SKM-1 (cell line): ENCODE results near the gene MIX23.
"Not testable (repeated sequence)": the region's sequence is repeated elsewhere in the genome, so short reads cannot be mapped to it uniquely, and the experiment has no call there.

Experiments used
- DNase-seq: peaks from one replicate; lab custom pipeline; 2025; ENCODE audit not compliant: unreplicated experiment; lab: John Stamatoyannopoulos, UW

Gene MIX23

GRCh38 chr3:122392868-122393844, 10.1 kb upstream of the MIX23 start:
- DNase-seq: no peak

GRCh38 chr3:122391681-122392446, 8.8 kb upstream of the MIX23 start:
- DNase-seq: no peak

GRCh38 chr3:122390665-122391064, 7.6 kb upstream of the MIX23 start:
- no peak for DNase-seq

- DNase-seq: no peak
These were observed 6.9 kb upstream of the MIX23 start for GRCh38 chr3:122389892-122390291.

- no peak for DNase-seq
These were observed 6.2 kb upstream of the MIX23 start for GRCh38 chr3:122389197-122389596.

- no peak for DNase-seq
These were observed 4.7 kb upstream of the MIX23 start for GRCh38 chr3:122387709-122388108.

- DNase-seq: peak; percentile 80
These were observed 1.0 kb upstream of the MIX23 start, which contains the start of gene FAM162A for GRCh38 chr3:122383771-122384697. Gene FAM162A (plus strand): TSS chr3:122384182. CDS start chr3:122384266, 84 bp downstream.

- DNase-seq: no peak
These were observed 5.1 kb downstream of the MIX23 start for GRCh38 chr3:122377975-122378374.

- DNase-seq: no peak
These were observed 9.0 kb downstream of the MIX23 start for GRCh38 chr3:122374034-122374433.

- no peak for DNase-seq
These were observed 16.7 kb downstream of the MIX23 start for GRCh38 chr3:122366379-122366749.

- DNase-seq: not testable (repeated sequence)
These were observed 17.3 kb downstream of the MIX23 start for GRCh38 chr3:122365582-122366378.

- DNase-seq: no peak
These were observed 18.0 kb downstream of the MIX23 start for GRCh38 chr3:122365073-122365472.

GRCh38 chr3:122364490-122364889, 18.5 kb downstream of the MIX23 start:
- no peak for DNase-seq

GRCh38 chr3:122362026-122362425, 21.0 kb downstream of the MIX23 start:
- no peak for DNase-seq

- DNase-seq: no peak
These were observed 24.4 kb downstream of the MIX23 start for GRCh38 chr3:122358703-122359032.

- no peak for DNase-seq
These were observed 25.0 kb downstream of the MIX23 start for GRCh38 chr3:122357828-122358702.

GRCh38 chr3:122356402-122356801, 26.6 kb downstream of the MIX23 start:
- DNase-seq: no peak

- no peak for DNase-seq
These were observed 27.4 kb downstream of the MIX23 start for GRCh38 chr3:122355612-122356011.

GRCh38 chr3:122353893-122354401, 29.1 kb downstream of the MIX23 start:
- no peak for DNase-seq
